ENCODE results near the gene OLFML2A.

Gene OLFML2A

GRCh38 chr9:124779368-124780059 lies 2.6 kb downstream of the OLFML2A start:
- peak; percentile 77 for DNase-seq

- no peak for DNase-seq
Measured at GRCh38 chr9:124780060-124780756, 3.3 kb downstream of the OLFML2A start.

DNA sequence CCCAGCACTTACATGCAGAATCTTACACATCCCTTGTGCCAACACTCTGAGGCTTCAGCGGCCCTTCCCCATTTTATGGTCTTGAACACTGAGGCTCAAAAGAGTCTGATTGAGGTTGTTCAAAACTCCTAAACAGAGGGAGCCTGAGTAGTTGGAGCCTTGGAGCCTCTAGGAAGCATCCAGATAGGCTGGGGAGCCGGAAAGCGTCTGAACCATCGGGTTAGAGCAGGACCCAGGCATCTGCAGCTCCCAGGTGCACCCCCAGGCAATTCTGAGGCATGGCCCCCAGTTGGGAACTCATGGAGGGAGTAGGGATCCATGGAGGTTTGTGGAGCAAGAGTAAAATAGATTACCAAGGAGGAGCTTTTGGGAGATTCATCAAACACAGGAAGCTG lies 3.8 kb downstream of the OLFML2A start:
- no peak for DNase-seq

DNA sequence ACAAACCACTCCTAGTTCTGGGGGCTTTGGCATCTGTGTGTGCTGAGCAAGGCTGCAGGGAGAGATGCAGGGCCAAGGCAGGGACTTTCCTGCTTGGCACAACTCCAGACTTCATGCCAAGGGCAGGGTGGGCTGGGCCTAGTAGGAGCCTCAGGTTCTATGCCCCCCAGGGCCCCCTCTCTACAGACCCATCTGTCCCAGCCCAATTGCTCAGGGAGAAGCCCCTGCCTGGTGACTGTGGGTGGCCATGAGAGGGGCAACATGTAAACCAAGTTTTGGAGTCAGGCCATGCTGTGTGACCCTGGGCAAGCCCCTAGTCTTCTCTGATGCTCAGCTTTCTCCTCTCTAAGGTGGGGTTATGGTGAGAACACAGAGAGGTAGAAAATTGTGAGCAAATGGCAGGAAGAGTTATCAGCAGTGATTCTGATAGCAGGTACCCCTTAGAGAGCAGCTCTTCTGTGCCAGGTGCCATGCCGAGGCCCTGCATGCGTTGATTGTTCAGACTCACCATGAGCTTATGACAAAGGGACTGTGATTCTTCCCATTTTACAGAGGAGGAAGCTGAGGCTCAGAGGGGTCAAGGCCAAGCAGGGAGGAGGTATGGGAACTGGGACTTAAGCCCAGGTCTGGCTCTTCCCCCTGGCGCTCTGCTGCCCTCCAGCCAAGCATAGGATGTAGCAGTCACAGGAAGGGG lies 5.2 kb downstream of the OLFML2A start:
- no peak for DNase-seq

- no peak for DNase-seq
Measured at GRCh38 chr9:124782661-124783574, 6.0 kb downstream of the OLFML2A start.

DNA sequence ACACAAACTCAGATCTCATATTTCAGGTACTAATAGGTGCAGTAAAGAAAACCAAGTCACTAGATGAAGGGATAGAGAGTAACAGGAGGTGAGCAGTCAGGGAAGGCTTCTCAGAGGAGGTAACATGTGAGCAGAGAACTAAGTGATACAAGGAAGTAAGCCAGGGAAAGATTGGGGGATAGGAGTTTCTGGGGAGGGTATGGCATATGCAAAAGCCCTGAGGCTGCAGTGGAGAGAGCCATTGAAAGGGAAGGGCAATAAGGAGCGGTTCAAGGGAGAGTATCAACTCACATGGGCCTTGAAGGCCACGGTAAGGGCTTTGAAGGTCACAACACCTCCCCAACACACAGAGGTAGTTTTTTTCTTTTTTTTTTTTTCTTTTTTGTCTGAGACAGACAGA lies 6.9 kb downstream of the OLFML2A start:
- no peak for DNase-seq

DNA sequence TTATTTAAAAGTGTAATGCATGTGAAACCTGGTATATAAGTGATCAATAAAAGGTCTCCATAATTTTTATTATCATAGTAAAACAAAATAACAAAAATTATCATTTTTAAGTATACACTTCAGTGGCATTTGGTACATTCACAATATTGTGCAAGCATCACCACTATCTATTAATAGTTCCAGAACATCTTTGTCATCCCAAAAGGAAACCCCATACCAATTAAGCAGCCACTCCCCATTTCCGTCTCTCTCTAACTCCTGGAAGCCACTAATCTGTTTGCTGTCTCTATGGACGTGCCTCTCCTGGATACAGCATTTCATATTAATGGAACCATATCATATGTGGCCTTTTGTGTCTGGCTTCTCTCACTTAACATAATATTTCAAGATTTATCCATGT lies 7.6 kb downstream of the OLFML2A start:
- DNase-seq: no peak

- no peak for DNase-seq
Measured at GRCh38 chr9:124786881-124787573, 10.1 kb downstream of the OLFML2A start.

GRCh38 chr9:124788542-124789217 lies 11.7 kb downstream of the OLFML2A start:
- no peak for DNase-seq

DNA sequence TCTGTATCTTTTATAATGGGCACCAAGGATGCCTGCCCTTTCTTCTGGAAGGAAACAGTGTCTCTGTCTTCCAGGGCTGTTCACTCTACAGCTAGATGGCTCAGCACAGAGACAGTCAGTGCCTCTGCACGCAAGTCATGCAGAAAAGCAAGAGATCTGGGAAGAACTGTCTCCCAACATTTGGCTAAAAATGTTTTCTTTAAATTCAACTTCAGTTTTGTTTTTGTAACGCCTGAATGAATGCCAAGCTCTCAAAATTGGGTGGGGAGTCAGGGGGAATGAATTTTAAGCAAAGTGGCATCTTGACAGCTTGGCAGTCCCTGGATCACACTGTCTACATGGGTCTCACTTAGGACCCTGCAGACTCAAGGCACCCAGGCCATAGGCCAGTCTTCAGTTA lies 12.6 kb downstream of the OLFML2A start:
- no peak for DNase-seq

DNA sequence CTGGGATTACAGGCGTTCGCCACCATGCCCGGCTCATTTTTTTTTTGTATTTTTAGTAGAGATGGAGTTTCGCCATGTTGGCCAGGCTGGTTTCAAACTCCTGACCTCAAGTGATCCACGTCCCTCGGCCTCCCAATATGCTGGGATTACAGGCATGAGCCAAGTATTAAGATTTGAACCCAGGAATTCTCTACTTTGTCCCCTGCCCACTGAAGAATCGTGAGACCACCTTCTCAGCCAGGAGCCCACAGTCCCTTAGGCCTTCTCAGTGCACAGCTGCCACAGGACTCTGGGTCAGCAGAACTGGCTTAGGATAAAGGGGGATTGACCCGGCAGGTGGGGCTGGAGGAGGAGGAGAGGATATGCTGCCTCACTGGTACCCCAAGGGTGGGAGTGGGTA lies 13.4 kb downstream of the OLFML2A start:
- no peak for DNase-seq

DNA sequence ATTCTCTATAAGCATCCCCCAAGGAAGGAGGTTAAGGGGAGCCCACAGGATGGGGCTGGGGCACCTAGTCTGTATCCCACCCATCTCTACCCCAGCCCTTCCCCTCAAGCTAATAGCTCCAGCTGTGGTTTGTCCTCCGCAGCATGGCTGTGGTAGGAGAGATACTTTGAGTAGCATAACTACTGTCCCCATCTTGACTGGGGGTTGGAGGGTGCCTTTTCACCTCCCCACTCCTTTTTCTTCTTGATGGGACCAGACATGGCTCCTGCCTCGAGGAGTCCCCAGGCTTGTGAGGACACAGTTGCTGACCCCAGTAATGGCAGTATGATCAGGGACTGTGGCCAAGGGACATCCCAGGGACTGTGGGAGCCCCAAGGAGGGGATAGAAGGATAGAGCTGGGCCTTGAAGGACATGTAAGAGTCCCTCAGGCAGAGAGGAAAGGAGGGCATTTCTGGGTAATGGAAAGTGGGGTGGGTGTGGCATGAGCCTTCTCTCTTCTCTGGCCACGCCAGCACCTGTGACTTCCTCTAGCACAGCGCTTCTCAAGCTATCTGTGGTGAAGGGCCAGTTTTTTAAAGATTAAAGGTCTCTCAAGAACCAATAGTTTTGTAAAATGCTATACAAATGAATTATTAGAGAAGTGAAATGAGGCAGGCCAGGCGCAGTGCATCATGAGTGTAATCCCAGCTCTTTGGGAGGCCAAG lies 14.0 kb downstream of the OLFML2A start:
- DNase-seq: no peak

- no peak for DNase-seq
Measured at GRCh38 chr9:124792257-124793014, 15.5 kb downstream of the OLFML2A start.

GRCh38 chr9:124793015-124793541 lies 16.1 kb downstream of the OLFML2A start:
- DNase-seq: peak; percentile 68

- DNase-seq: no peak
Measured at GRCh38 chr9:124794902-124795491, 18.1 kb downstream of the OLFML2A start.

DNA sequence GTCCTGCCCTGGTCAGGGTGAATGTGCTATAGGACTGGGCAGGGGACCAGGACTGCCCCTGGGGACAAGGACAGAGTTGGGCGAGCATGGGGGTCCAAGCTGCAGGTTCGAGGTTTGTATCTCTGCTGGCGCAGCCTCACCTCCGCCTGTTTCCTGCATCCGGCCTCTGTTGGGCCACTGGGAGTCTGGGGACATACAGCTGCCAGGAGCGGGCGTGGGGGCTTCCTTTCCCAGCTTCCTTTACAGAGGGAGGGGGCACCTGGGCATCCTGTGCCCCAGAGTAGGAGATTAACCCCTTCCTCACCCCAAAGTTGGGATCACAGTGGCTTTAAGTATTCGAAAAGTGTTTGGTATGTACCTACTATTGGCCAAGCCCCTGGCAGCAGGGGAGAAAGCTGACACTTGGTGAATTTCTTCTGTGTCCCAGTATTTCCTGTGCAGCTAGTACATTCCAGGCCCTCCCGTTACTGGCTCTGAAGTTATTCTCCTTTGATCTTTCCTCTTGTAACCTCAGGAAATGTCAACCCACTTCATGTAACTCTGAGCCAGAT lies 19.0 kb downstream of the OLFML2A start:
- DNase-seq: peak; percentile 42

DNA sequence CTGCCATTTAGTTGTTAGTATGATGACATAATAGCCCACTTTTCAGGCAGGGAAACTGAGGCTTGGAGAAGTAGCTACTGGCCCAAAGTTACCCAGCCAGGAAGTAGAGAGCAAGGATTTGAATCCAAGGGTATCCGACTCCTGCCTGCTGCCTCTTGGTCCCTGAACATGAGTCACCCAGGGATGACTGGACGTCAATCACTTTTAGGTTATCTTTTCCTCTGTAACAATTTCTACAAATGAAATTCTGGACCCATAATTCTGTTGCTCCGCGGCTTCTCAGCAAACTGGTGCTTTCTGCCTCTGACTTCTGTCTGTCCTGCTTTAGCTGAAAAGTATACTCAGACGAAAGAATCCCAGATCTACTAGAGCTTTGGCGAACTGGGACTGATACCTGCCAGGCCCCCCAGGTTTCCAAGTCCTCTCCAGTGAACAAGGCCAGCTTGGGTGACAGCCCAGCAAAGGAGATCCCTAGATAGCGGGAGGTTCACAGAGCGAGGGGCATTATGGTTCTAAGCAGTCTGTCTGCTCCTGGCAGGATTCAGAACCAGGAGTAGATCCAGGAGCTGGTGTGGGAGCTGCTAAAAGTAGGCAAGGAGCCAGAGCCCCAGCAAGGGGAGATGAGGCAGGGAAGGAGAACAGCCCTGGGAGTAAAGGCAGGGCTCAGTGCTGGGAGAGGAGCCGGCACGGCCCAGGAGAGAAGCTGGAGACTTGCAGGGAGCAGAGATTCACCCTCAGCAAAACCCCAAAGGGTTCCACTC lies 20.6 kb downstream of the OLFML2A start:
- DNase-seq: peak; percentile 54

- no peak for DNase-seq
Measured at GRCh38 chr9:124799274-124800006, 22.5 kb downstream of the OLFML2A start.

Data from femur (tissue), 1 donor.